Stimulated activated CD4-positive, alpha-beta T cell treated with anti-CD3 and anti-CD28 coated beads, Interleukin-1b, Interleukin-23, amount 100 ng/mL, for 24 hours (primary cell): ENCODE measurements around the gene RRP8.
A peak's percentile ranks its signal among the peaks of the same experiment; 100 is the strongest.

Source experiments
- DNase-seq, 4 experiments: peaks; one replicate each; pipeline ENCODE4 v3.0.0-alpha.2; 2020; ENCODE audit warnings: low read depth in 4 of 4, low spot score in 1 of 4

Gene RRP8

DNA sequence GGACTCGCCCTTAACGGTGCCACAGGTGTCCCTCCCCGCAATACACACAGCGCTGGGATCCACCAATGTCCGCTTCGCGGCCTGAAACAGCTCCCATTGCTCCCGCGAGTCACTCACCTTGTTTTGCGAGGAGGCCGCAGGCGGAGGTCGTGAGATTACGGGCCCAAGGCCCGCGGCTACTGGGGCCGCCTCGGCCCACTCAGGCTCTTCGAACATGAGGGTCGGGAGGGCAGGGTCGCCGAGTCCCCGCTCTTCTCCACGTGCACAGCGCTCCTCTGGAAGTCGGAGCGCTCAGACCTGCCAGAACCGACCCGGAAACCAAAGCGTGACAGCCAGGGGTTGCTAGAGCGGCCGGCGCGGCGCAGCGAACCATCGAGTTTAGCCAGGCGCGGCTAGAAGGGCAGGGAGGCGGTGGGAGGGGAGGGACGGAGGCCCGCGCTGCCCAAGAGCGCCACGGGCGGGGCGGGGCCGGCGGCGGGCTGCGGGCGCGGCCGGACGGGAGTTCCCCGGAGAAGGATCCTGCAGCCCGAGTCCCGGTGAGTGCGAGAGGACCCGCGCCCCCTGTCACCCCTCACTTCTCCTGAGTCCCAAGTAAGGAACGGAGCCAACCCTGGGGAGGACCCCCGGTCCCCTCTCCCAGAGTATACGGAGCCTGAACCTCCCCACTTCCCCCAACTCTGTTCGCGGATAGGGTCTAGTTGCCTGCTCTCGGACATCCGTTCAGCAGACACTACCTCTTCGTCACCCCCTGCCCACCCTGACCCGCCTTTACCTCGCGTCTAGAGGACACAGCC is at the start of gene RRP8, which contains the start of gene ILK:
Gene RRP8, minus strand, starts transcription at position 330 of the 794 bp plus-strand sequence. Its CDS starts 114 bp downstream, at position 216.
Gene ILK, plus strand, starts transcription at position 488 of the 794 bp plus-strand sequence. CDS start 498 bp downstream, outside the sequence.
- DNase-seq: peak; percentile 66 to 81 (median 74)

DNA sequence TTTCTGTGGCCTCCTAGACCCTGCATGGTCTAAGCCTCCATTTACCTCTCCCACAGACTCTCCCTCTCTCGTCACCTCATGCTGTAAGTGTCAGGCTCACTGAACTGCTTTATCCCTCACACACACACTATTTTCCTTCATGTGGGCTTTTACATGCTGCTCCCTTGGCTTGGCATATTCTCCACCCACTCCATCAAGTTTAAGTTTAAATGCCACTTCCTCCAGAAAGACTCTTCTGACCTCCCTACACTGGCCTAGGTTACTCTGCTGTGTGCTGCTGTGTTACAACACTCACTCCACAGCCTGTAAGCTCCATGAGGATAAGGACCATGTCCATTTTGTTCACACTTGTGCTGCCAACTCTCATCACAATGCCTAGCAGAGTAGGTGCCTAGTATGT is 49.7 kb upstream of the RRP8 start:
- no peak for DNase-seq

DNA sequence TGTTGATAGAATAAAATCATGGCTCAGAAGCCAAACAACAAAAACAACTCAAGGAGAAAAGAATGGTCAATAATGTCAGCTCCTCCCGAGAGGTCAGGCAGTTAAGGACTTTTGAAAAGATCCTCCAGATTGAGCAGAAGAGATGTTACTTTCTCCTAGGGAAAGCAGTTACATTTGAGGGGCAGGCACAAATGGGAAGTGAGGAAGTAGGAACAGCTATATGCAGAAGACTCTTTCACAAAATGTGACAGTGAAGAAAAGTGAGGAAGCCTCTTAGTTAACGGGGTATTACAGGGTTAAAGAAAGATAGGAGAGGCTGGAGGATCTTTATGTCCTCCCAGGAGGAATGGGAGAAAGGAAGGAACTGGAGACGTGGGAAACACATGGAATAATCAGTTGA is 48.8 kb upstream of the RRP8 start:
- DNase-seq: no peak

GRCh38 chr11:6650980-6651379 is 47.6 kb upstream of the RRP8 start:
- peak in 1 of 4 experiments; percentile 24 for DNase-seq

DNA sequence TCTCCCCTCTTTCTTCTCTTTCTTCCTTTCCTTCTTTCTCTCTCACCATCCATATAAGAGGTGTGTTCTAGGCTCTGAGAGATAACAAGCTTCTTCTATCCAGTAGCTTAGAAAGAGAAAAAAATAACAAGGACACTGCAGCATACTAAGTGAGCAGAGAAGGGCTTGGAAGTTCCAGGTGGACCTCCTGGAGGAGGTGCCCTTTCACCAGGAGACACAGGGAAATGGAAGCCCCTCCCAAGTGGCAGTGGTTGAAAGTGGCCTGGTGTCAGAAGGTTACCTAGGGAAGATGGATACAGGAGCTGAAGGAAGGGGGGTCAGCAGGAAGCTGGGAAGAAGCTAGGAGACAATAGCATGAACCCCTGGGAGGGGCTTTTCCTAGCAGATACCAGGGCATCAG is 46.7 kb upstream of the RRP8 start:
- DNase-seq: no peak

DNA sequence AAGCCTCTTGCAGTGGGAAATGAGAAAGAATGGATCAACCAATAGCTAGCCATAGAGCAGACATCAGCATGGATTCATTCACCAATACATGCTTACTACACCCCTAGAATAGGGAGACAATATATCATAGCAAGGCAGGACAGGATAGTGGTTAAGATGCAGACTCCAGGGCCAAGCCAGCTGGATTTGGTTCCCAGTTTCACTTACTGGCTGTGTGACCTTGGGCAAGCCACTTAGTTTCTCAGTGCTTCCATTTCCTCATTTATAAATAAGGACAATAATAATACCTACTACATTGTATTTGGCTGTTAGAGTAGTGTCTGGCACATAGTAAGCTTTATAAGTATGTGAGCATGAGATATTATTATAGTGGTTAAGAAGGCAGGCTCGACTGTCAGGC is 45.1 kb upstream of the RRP8 start:
- DNase-seq: no peak

GRCh38 chr11:6647836-6648235 is 44.4 kb upstream of the RRP8 start:
- DNase-seq: no peak

GRCh38 chr11:6646918-6647679 is 43.7 kb upstream of the RRP8 start:
- DNase-seq: no peak

DNA sequence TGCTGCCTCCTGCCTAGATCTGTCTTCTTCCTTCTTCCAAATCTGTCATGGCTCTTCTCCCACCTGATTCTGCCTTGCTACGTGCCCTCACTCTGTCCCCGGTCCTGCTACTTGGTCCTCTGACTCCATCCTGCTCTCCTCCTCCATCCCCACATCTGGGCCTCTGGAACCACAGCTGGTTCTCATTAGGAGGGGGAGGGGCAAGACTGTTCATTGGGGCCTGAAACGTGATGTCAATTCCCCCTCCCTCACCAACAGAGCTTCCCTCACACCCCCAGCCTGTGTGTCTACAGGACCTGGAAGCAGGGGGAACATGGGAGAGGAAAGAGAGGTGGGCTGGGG is 43.1 kb upstream of the RRP8 start:
- no peak for DNase-seq

GRCh38 chr11:6646071-6646470 is 42.7 kb upstream of the RRP8 start:
- no peak for DNase-seq

GRCh38 chr11:6642957-6643356 is 39.5 kb upstream of the RRP8 start:
- no peak for DNase-seq

- no peak for DNase-seq
These were observed 37.7 kb upstream of the RRP8 start for GRCh38 chr11:6640985-6641701.

- DNase-seq: no peak
These were observed 36.9 kb upstream of the RRP8 start for GRCh38 chr11:6640036-6640984.

DNA sequence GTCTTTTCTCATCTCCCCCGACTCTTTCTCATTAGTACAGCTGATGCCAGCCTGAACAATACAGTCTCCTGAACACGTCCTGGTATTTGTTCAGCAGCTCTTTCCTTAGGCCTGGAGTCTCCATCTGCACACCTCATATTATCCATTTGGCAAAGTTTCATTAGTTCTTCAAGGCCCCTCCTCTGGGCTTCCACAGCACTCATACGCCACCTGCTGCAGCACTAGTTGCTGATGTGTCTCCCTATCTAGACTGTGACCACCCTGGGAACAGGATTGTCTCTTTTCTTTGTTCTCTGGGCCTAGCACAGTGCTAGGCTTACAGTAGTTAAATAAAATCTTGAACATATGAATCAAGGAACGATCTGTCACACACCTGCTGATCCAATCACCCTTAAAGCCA is 35.0 kb upstream of the RRP8 start:
- DNase-seq: no peak

DNA sequence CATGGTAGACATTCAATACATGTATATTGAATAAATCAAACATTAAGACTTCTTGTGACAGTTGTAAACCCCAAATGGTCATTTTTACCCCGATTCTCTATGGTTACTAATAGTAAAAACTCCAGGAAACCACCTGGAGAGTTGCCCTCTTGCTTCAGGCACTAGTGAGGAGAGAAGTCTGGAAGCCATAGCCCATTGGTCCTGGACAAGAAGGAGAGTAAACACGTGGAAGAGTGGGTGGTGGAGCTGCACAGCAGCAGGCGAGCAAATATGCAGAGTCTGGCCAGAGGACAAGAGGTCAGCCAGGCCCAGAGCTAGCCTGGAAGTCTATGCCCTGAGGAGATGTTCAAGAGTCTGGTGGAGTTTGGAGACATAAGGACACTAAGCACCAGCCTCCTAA is 34.5 kb upstream of the RRP8 start:
- DNase-seq: no peak

DNA sequence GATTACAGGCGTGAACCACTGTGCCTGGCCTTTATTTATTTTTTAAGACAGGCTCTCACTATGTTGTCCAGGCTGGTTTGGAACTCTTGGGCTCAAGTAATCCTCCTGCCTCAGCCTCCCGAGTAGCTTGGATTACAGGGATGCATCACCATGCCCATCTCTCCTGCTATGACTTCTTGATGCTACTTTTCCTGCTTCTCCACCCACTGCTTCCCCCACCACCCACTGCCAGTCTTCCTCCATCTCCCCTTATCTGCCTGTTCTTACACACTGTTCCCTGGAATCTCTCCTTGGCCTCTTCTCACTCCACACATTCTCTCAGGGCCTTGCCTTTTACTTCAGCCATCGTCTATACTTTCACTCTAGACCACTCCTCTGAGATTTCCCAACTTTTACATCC is 33.1 kb upstream of the RRP8 start:
- no peak for DNase-seq

GRCh38 chr11:6635082-6635932 is 31.9 kb upstream of the RRP8 start:
- no peak for DNase-seq

DNA sequence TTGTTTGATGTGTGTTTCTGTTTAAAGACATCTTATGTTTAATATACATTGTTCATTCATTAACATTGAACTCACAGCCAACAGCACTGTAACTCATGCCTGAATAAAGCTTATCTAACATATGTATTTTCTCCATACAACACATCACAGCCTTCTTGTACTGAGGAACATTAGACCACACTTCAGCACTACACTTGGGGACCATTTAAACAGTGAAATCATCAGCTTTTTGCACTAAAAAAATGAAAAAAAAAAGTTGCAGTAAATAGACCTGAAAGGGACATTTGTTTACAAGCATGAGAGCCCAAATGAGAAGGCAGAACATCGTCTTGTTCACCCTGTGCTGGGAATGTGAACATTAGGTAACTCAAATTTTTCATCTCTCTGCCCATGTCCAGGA is 31.1 kb upstream of the RRP8 start:
- no peak for DNase-seq

GRCh38 chr11:6633422-6634408 is 30.3 kb upstream of the RRP8 start:
- DNase-seq: no peak
